IPS DF 6.9 (cell line): Measurements from ENCODE around the gene SCFD2.

ENCODE experiments used
- DNase-seq: peaks from one replicate; pipeline ENCODE4 v3.0.0-alpha.2; 2013; ENCODE audit warnings: low read depth, low spot score
- H3K27ac ChIP-seq: one replicate; pipeline ENCODE4 v1.5.1; 2013; ENCODE audit warnings: low read length, control low read depth
- H3K27me3 ChIP-seq: 2 replicates; pipeline ENCODE4 v1.6.1; 2013; ENCODE audit warnings: mild to moderate bottlenecking, low read length; ENCODE audit not compliant: control insufficient read depth, insufficient read depth
- H3K36me3 ChIP-seq: 2 replicates; pipeline ENCODE4 v1.6.1; 2013; ENCODE audit warnings: low read length; ENCODE audit not compliant: control insufficient read depth, insufficient read depth
- H3K4me1 ChIP-seq: 2 replicates; pipeline ENCODE4 v1.6.1; 2013; ENCODE audit warnings: low read length; ENCODE audit not compliant: control insufficient read depth, insufficient read depth
- H3K4me3 ChIP-seq: 2 replicates; pipeline ENCODE4 v1.5.1; 2013; ENCODE audit warnings: mild to moderate bottlenecking, low read length
- H3K9me3 ChIP-seq: 2 replicates; pipeline ENCODE4 v1.6.1; 2013; ENCODE audit warnings: low read length, inconsistent platforms; ENCODE audit not compliant: control insufficient read depth, insufficient read depth
- WGBS: extraction: QIAGEN DNeasy Blood & Tissue Kit; methylation state at CpG from one replicate; pipeline ENCODE4 v1.1.7; 2013; ENCODE audit warnings: mixed read lengths, missing lambda C conversion rate; ENCODE audit not compliant: insufficient read length, insufficient coverage; 5-methylcytosine and 5-hydroxymethylcytosine counted together

The SCFD2 gene

GRCh38 chr4:52852041-52852440 is 513.8 kb downstream of the SCFD2 start:
- Histone ChIP-seq H3K27ac (no peak overlapping the region), H3K4me3 (no peak overlapping the region), H3K27me3 (no peaks in the 10 kb centered on the region), H3K4me1 (peaks cover 4% of the 10 kb centered on the region; the same call in 1 of the 2 replicates), H3K36me3 (no peaks in the 10 kb centered on the region), H3K9me3 (no peaks in the 10 kb centered on the region)
- no CpG with 5 or more reads among the region's 1 CpG for WGBS
- no peak for DNase-seq

GRCh38 chr4:52850406-52851124 is 515.3 kb downstream of the SCFD2 start:
- no peak for DNase-seq
- no CpG with 5 or more reads among the region's 3 CpGs for WGBS
- no peaks in the 10 kb centered on the region for H3K36me3 ChIP-seq
- H3K4me1 ChIP-seq, result peaks cover 4% of the 10 kb centered on the region; the same call in 1 of the 2 replicates
- no peak overlapping the region for H3K27ac ChIP-seq
- no peaks in the 10 kb centered on the region for H3K27me3 ChIP-seq
- no peaks in the 10 kb centered on the region for H3K9me3 ChIP-seq
- H3K4me3 ChIP-seq, result no peak overlapping the region

- no peak overlapping the region for H3K27ac ChIP-seq
- DNase-seq, result no peak
- H3K36me3 ChIP-seq, result no peaks in the 10 kb centered on the region
- no peak overlapping the region for H3K4me3 ChIP-seq
- H3K4me1 ChIP-seq, result peaks cover 4% of the 10 kb centered on the region; the same call in 1 of the 2 replicates
- no peaks in the 10 kb centered on the region for H3K9me3 ChIP-seq
- no peaks in the 10 kb centered on the region for H3K27me3 ChIP-seq
- no CpG with 5 or more reads among the region's 6 CpGs for WGBS
Observed at GRCh38 chr4:52848254-52848653, 517.6 kb downstream of the SCFD2 start.

- Histone ChIP-seq H3K36me3 (no peaks in the 10 kb centered on the region), H3K27me3 (no peaks in the 10 kb centered on the region), H3K27ac (no peak overlapping the region), H3K4me1 (no peaks in the 10 kb centered on the region), H3K9me3 (no peaks in the 10 kb centered on the region), H3K4me3 (no peak overlapping the region)
- DNase-seq, result no peak
- no CpG with 5 or more reads among the region's 2 CpGs for WGBS
Observed at GRCh38 chr4:52846502-52846901, 519.4 kb downstream of the SCFD2 start.

- no peaks in the 10 kb centered on the region for H3K27me3 ChIP-seq
- H3K36me3 ChIP-seq, result no peaks in the 10 kb centered on the region
- H3K27ac ChIP-seq, result no peak overlapping the region
- H3K4me1 ChIP-seq, result no peaks in the 10 kb centered on the region
- no CpG with 5 or more reads among the region's 2 CpGs for WGBS
- DNase-seq, result no peak
- no peak overlapping the region for H3K4me3 ChIP-seq
- H3K9me3 ChIP-seq, result no peaks in the 10 kb centered on the region
Observed at GRCh38 chr4:52844596-52844995, 521.3 kb downstream of the SCFD2 start.

GRCh38 chr4:52843958-52844357 is 521.9 kb downstream of the SCFD2 start:
- H3K27ac ChIP-seq, result no peak overlapping the region
- H3K9me3 ChIP-seq, result no peaks in the 10 kb centered on the region
- no CpG with 5 or more reads among the region's 3 CpGs for WGBS
- DNase-seq, result no peak
- H3K4me3 ChIP-seq, result no peak overlapping the region
- H3K27me3 ChIP-seq, result no peaks in the 10 kb centered on the region
- H3K4me1 ChIP-seq, result no peaks in the 10 kb centered on the region
- no peaks in the 10 kb centered on the region for H3K36me3 ChIP-seq

- Histone ChIP-seq H3K4me1 (peaks cover 2% of the 10 kb centered on the region; the same call in 1 of the 2 replicates), H3K4me3 (no peak overlapping the region), H3K27me3 (no peaks in the 10 kb centered on the region), H3K27ac (no peak overlapping the region), H3K36me3 (no peaks in the 10 kb centered on the region), H3K9me3 (no peaks in the 10 kb centered on the region)
- WGBS, result no CpG with 5 or more reads among the region's 2 CpGs
- DNase-seq, result no peak
Observed at GRCh38 chr4:52843351-52843750, 522.5 kb downstream of the SCFD2 start.

GRCh38 chr4:52842792-52843191 is 523.1 kb downstream of the SCFD2 start:
- no peak for DNase-seq
- Histone ChIP-seq H3K4me3 (no peak overlapping the region), H3K36me3 (no peaks in the 10 kb centered on the region), H3K27ac (no peak overlapping the region), H3K9me3 (no peaks in the 10 kb centered on the region), H3K4me1 (peaks cover 2% of the 10 kb centered on the region; the same call in 1 of the 2 replicates), H3K27me3 (no peaks in the 10 kb centered on the region)
- no CpG with 5 or more reads among the region's 3 CpGs for WGBS

- Histone ChIP-seq H3K9me3 (no peaks in the 10 kb centered on the region), H3K27ac (no peak overlapping the region), H3K27me3 (no peaks in the 10 kb centered on the region), H3K36me3 (no peaks in the 10 kb centered on the region), H3K4me1 (peaks cover 3% of the 10 kb centered on the region; the same call in 1 of the 2 replicates), H3K4me3 (no peak overlapping the region)
- DNase-seq, result no peak
- WGBS, result no CpG with 5 or more reads among the region's 18 CpGs
Observed at GRCh38 chr4:52841682-52842456, 524.0 kb downstream of the SCFD2 start.

GRCh38 chr4:52840531-52841370 is 525.1 kb downstream of the SCFD2 start:
- H3K4me1 ChIP-seq, result peaks cover 5% of the 10 kb centered on the region
- 0 out of 2 replicates have a peak, but pooled peaks cover 3% of the 10 kb centered on the region for H3K36me3 ChIP-seq
- no peak overlapping the region for H3K27ac ChIP-seq
- no peak overlapping the region for H3K4me3 ChIP-seq
- WGBS, result no CpG with 5 or more reads among the region's 9 CpGs
- H3K9me3 ChIP-seq, result no peaks in the 10 kb centered on the region
- DNase-seq, result no peak
- no peaks in the 10 kb centered on the region for H3K27me3 ChIP-seq
